Measurements from ENCODE around the gene CCDC180.

GRCh38 chr9:97272072-97272471, 35.4 kb upstream of the CCDC180 start:
- no peak for TF ChIP-seq POLR2A (IDR thresholded peaks at IDR 0.05)
- TF ChIP-seq CTCF (IDR thresholded peaks at IDR 0.05), result no peak

Data from body of pancreas (tissue), 4 donors.